GM18858 (cell line): Measurements from ENCODE around the gene ID3.

Experiments
- ATAC-seq: cut with Tn5 transposase; IDR thresholded peaks from one replicate; pipeline ENCODE4 v1.9.1; 2021; ENCODE audit not compliant: unreplicated experiment

Gene ID3

GRCh38 chr1:23566304-23566703, 7.0 kb upstream of the ID3 start:
- no peak for ATAC-seq

- ATAC-seq = no peak
Measured at GRCh38 chr1:23565776-23566175, 6.5 kb upstream of the ID3 start.

- ATAC-seq = no peak
Measured at GRCh38 chr1:23564529-23565122, 5.3 kb upstream of the ID3 start.

GRCh38 chr1:23563755-23564374, 4.6 kb upstream of the ID3 start:
- no peak for ATAC-seq

- no peak for ATAC-seq
Measured at GRCh38 chr1:23563003-23563402, 3.7 kb upstream of the ID3 start.

- no peak for ATAC-seq
Measured at GRCh38 chr1:23562137-23562876, 3.0 kb upstream of the ID3 start.

- no peak for ATAC-seq
Measured at GRCh38 chr1:23561813-23562100, 2.5 kb upstream of the ID3 start.

GRCh38 chr1:23561076-23561812, 1.9 kb upstream of the ID3 start:
- ATAC-seq = no peak

GRCh38 chr1:23559985-23560741, 862 bp upstream of the ID3 start:
- ATAC-seq = no peak

- no peak for ATAC-seq
Measured at GRCh38 chr1:23558872-23559135, 497 bp downstream of the ID3 start.

- no peak for ATAC-seq
Measured at GRCh38 chr1:23558140-23558871, 995 bp downstream of the ID3 start.

GRCh38 chr1:23557471-23558124, 1.7 kb downstream of the ID3 start:
- no peak for ATAC-seq

- ATAC-seq = no peak
Measured at GRCh38 chr1:23556635-23557470, 2.4 kb downstream of the ID3 start.

GRCh38 chr1:23555986-23556634, 3.2 kb downstream of the ID3 start:
- no peak for ATAC-seq

- ATAC-seq = no peak
Measured at GRCh38 chr1:23555270-23555985, 3.9 kb downstream of the ID3 start.

- ATAC-seq = peak; percentile 37
Measured at GRCh38 chr1:23554481-23555269, 4.6 kb downstream of the ID3 start.

- ATAC-seq = no peak
Measured at GRCh38 chr1:23554127-23554480, 5.2 kb downstream of the ID3 start.
